Skeletal muscle tissue (tissue), 4 donors: ENCODE measurements around the gene CAPNS1. TPM values are rescaled to one million over a fixed set of nuclear protein-coding genes. Genes with fewer than 3 reads are reported as not detected.
A peak's percentile ranks its signal among the peaks of the same experiment; 100 is the strongest.

ENCODE experiments used
- H3K27ac ChIP-seq: one replicate; pipeline ENCODE4 v1.7.0; 2013; ENCODE audit warnings: mild to moderate bottlenecking, low read depth, low read length, inconsistent platforms
- H3K27me3 ChIP-seq, 3 donors: one replicate each; pipeline ENCODE4 v1.7.0; 2013; ENCODE audit warnings: low read length in 3 of 3; ENCODE audit not compliant: control insufficient read depth in 3 of 3, insufficient read depth in 3 of 3
- H3K36me3 ChIP-seq, 3 donors: one replicate each; pipeline ENCODE4 v1.7.0; 2013; ENCODE audit warnings: low read length in 3 of 3; ENCODE audit not compliant: control insufficient read depth in 3 of 3, insufficient read depth in 3 of 3
- H3K4me1 ChIP-seq, 3 donors: one replicate each; pipeline ENCODE4 v1.7.0; 2013; ENCODE audit warnings: low read length in 3 of 3, mild to moderate bottlenecking in 3 of 3; ENCODE audit not compliant: control insufficient read depth in 3 of 3, insufficient read depth in 3 of 3
- H3K4me3 ChIP-seq, 3 donors: one replicate each; pipeline ENCODE4 v1.7.0; 2013; ENCODE audit warnings: low read length in 3 of 3
- H3K9ac ChIP-seq, 3 donors: one replicate each; pipeline ENCODE4 v1.7.0; 2013; ENCODE audit warnings: low read length in 3 of 3, mild to moderate bottlenecking in 3 of 3, moderate library complexity in 2 of 3, low read depth in 1 of 3
- H3K9me3 ChIP-seq, 3 donors: one replicate each; pipeline ENCODE4 v1.7.0; 2013; ENCODE audit warnings: low read length in 3 of 3; ENCODE audit not compliant: control insufficient read depth in 3 of 3
- total RNA-seq: library from RNA; depleted of rRNA; stranded (reverse); fragments of >200 nt; gene quantifications from one replicate; pipeline ENCODE4 v1.2.3, GENCODE V29; 2014
- donor health status: Osteomylitis.

The CAPNS1 gene
- total RNA-seq, 1 donor from 2014 or later = 195 TPM

- Histone ChIP-seq H3K27me3 (no peaks in the 10 kb centered on the region), H3K9ac (peak overlapping the region in 2 of 3 donors; percentile 3 to 54), H3K4me1 (peaks cover 46 to 52% (median 47%) of the 10 kb centered on the region in 3 donors), H3K27ac (no peak overlapping the region), H3K4me3 (peak overlapping the region in 1 of 3 donors; percentile 22), H3K9me3 (no peaks in the 10 kb centered on the region), H3K36me3 (peaks cover 31 to 38% (median 31%) of the 10 kb centered on the region in 3 donors)
Observed at GRCh38 chr19:36103040-36103626, 36.7 kb upstream of the CAPNS1 start.

- Histone ChIP-seq H3K36me3 (peaks cover 31 to 38% (median 31%) of the 10 kb centered on the region in 3 donors), H3K27me3 (no peaks in the 10 kb centered on the region), H3K4me3 (no peak overlapping the region), H3K9ac (peak overlapping the region in 2 of 3 donors; percentile 20 to 54), H3K9me3 (no peaks in the 10 kb centered on the region), H3K27ac (no peak overlapping the region), H3K4me1 (peaks cover 46 to 52% (median 47%) of the 10 kb centered on the region in 3 donors)
Observed at GRCh38 chr19:36103842-36104552, 35.9 kb upstream of the CAPNS1 start.

GRCh38 chr19:36106441-36106840 is 33.4 kb upstream of the CAPNS1 start:
- Histone ChIP-seq H3K4me1 (peaks cover 28 to 30% (median 30%) of the 10 kb centered on the region in 3 donors), H3K4me3 (no peak overlapping the region), H3K36me3 (peaks cover 31 to 46% (median 38%) of the 10 kb centered on the region in 3 donors), H3K9ac (no peak overlapping the region), H3K9me3 (no peaks in the 10 kb centered on the region), H3K27ac (no peak overlapping the region), H3K27me3 (no peaks in the 10 kb centered on the region)

GRCh38 chr19:36106991-36107390 is 32.9 kb upstream of the CAPNS1 start:
- Histone ChIP-seq H3K4me1 (peaks cover 22 to 25% (median 24%) of the 10 kb centered on the region in 3 donors), H3K27ac (no peak overlapping the region)

GRCh38 chr19:36108684-36109083 is 31.2 kb upstream of the CAPNS1 start:
- Histone ChIP-seq H3K4me1 (peaks cover 12 to 19% (median 13%) of the 10 kb centered on the region in 3 donors), H3K9me3 (no peaks in the 10 kb centered on the region), H3K9ac (no peak overlapping the region), H3K4me3 (no peak overlapping the region), H3K27ac (no peak overlapping the region), H3K27me3 (no peaks in the 10 kb centered on the region), H3K36me3 (peaks cover 32 to 48% (median 47%) of the 10 kb centered on the region in 3 donors)

More at GRCh38 chr19:36106991-36107390, 32.9 kb upstream of the CAPNS1 start:
- Histone ChIP-seq H3K9me3 (no peaks in the 10 kb centered on the region), H3K36me3 (peaks cover 31 to 47% (median 41%) of the 10 kb centered on the region in 3 donors), H3K9ac (no peak overlapping the region), H3K27me3 (no peaks in the 10 kb centered on the region), H3K4me3 (no peak overlapping the region)

GRCh38 chr19:36110487-36111199 is 29.2 kb upstream of the CAPNS1 start, which contains the start of gene OVOL3:
OVOL3 (plus strand) TSS chr19:36111143; CDS start chr19:36111203, 60 bp downstream.
- Histone ChIP-seq H3K9ac (no peak within 1 kb of the TSS), H3K4me3 (no peak within 1 kb of the TSS), H3K27ac (no peak within 1 kb of the TSS), H3K27me3 (no peaks in the 10 kb centered on the region), H3K36me3 (peaks cover 17 to 36% (median 33%) of the 10 kb centered on the region in 3 donors), H3K9me3 (no peaks in the 10 kb centered on the region), H3K4me1 (peaks cover 11 to 21% (median 14%) of the 10 kb centered on the region in 3 donors)

GRCh38 chr19:36111200-36111539 is 28.7 kb upstream of the CAPNS1 start:
- no peak overlapping the region for H3K27ac ChIP-seq
- peaks cover 16 to 27% (median 18%) of the 10 kb centered on the region in 3 donors for H3K4me1 ChIP-seq
- H3K9me3 ChIP-seq = no peaks in the 10 kb centered on the region
- no peak overlapping the region for H3K4me3 ChIP-seq
- no peaks in the 10 kb centered on the region for H3K27me3 ChIP-seq
- H3K9ac ChIP-seq = no peak overlapping the region
- peaks cover 17 to 38% (median 33%) of the 10 kb centered on the region in 3 donors for H3K36me3 ChIP-seq

GRCh38 chr19:36112678-36113077 is 27.2 kb upstream of the CAPNS1 start:
- no peaks in the 10 kb centered on the region for H3K9me3 ChIP-seq
- H3K4me1 ChIP-seq = peaks cover 18 to 35% (median 25%) of the 10 kb centered on the region in 3 donors

GRCh38 chr19:36113425-36113824 is 26.4 kb upstream of the CAPNS1 start:
- peak overlapping the region; percentile 91 for H3K27ac ChIP-seq
- no peaks in the 10 kb centered on the region for H3K27me3 ChIP-seq
- no peaks in the 10 kb centered on the region for H3K9me3 ChIP-seq
- peaks cover 25 to 35% (median 33%) of the 10 kb centered on the region in 3 donors for H3K36me3 ChIP-seq
- H3K9ac ChIP-seq = peak overlapping the region in 2 of 3 donors; percentile 85 to 94
- H3K4me1 ChIP-seq = peaks cover 18 to 35% (median 25%) of the 10 kb centered on the region in 3 donors
- H3K4me3 ChIP-seq = peak overlapping the region; percentile 86 to 99 (median 97)

More at GRCh38 chr19:36112678-36113077, 27.2 kb upstream of the CAPNS1 start:
- H3K4me3 ChIP-seq = no peak overlapping the region
- H3K27ac ChIP-seq = no peak overlapping the region
- H3K9ac ChIP-seq = no peak overlapping the region
- peaks cover 20 to 34% (median 29%) of the 10 kb centered on the region in 3 donors for H3K36me3 ChIP-seq
- no peaks in the 10 kb centered on the region for H3K27me3 ChIP-seq
